C4-2B (cell line): ENCODE data around the gene KDM6A.

Experiments
- ZFX ChIP-seq: fragments of 450-650 bp; IDR thresholded peaks from 2 replicates; pipeline ENCODE4 v1.6.1; 2017
- TF ChIP-seq, protein P1 (sequence below): fragments of 450-650 bp; conservative IDR thresholded peaks from 2 replicates; pipeline ENCODE4 v1.5.1; 2017; ENCODE audit warnings: mild to moderate bottlenecking

DNA sequence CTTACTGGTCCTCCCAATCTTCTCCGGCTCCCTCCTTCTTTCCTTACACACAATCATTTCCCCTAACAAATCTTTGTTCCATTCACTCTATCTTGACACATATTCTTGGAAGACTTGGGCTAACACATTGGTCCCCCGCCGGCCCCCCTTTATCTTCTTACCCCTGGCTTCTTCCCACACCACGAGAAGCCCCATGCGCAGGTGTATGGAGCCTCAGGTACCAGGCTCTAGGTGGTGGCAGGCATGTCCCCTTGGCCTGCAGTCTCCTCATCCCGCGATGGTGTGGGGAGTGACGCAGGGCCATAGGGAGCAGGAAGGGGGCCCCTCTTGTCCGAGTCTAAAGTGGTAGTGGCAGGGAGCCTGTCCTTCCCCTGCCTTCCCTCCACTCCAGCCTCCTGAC is 277.8 kb downstream of the KDM6A start:
- TF ChIP-seq, protein P1, sequence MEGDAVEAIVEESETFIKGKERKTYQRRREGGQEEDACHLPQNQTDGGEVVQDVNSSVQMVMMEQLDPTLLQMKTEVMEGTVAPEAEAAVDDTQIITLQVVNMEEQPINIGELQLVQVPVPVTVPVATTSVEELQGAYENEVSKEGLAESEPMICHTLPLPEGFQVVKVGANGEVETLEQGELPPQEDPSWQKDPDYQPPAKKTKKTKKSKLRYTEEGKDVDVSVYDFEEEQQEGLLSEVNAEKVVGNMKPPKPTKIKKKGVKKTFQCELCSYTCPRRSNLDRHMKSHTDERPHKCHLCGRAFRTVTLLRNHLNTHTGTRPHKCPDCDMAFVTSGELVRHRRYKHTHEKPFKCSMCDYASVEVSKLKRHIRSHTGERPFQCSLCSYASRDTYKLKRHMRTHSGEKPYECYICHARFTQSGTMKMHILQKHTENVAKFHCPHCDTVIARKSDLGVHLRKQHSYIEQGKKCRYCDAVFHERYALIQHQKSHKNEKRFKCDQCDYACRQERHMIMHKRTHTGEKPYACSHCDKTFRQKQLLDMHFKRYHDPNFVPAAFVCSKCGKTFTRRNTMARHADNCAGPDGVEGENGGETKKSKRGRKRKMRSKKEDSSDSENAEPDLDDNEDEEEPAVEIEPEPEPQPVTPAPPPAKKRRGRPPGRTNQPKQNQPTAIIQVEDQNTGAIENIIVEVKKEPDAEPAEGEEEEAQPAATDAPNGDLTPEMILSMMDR: no peak
- no peak for TF ChIP-seq ZFX
